Peyer's patch (tissue), 4 donors: ENCODE data around the gene LDLRAD4.

Experiments
- CTCF ChIP-seq, 6 experiments: fragments of 450-650 bp in 4 of 6; fragments of 200-600 bp in 2 of 6; sonication (generic) in 1 of 6; IDR thresholded peaks; one replicate each; pipeline ENCODE4 v1.5.1; 2017 to 2019; ENCODE audit warnings: antibody characterized with exemption in 6 of 6, mild to moderate bottlenecking in 3 of 6, moderate library complexity in 1 of 6
- POLR2A ChIP-seq, 2 donors: fragments of 450-650 bp; IDR thresholded peaks; one replicate each; pipeline ENCODE4 v1.5.1; 2017; ENCODE audit warnings: antibody characterized with exemption in 2 of 2, mild to moderate bottlenecking in 2 of 2, moderate library complexity in 2 of 2

- TF ChIP-seq CTCF (IDR thresholded peaks at IDR 0.05) (no peak), POLR2A (IDR thresholded peaks at IDR 0.05) (no peak)
These were observed 5.3 kb upstream of the LDLRAD4 start for GRCh38 chr18:13213036-13213795.
